ENCODE data around the gene LPIN2. TPM values are rescaled to one million over a fixed set of nuclear protein-coding genes. Genes with fewer than 3 reads are reported as not detected.

The LPIN2 gene
- total and polyA plus RNA-seq, 2 of the 13 experiments (the other 11 are each of a cell fraction or from before 2014, with no cell fraction given): 46.0 to 119 TPM

DNA sequence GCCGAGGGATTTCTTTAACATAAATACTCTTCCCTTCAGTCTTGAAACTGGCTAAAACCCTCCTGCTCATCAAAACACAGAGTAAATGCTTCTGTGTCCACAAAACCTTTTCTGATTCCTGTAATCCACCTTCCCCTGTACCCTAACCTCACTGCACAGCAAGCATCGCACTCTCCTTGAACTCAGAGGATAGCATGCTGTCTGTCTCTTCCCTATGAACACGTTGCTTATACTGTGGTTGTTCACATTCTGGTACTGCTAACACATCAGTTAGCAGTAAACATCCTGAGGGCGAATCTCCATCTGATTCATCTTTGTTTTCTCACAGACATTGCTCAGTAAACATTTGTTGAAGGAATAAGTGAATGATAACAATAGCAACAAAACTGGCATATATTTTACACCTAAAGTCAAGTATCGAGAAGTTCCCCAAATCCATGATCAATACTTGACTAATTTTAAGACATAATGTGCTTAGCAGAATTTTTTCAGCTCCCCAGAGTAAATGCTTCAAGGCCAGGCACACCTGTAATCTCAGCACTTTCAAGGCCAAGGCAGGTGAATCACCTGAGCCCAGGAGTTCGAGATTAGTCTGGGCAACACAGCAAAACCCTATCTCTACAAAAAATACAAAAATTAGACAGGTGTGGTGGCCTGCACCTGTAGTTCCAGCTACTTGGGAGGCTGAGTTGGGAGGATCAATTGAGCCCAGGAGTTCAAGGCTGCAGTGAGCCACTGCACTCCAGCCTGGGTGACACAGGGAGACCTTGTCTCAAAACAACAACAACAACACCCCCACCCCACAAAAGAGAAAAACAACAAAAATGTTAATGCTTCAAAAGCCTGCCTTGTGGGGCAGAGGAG, 45.6 kb upstream of the LPIN2 start (continued):
- TF ChIP-seq ZBTB49 (CRISPR knock-in tag; IDR thresholded peaks at IDR 0.05; ENCODE audit: borderline replicate concordance): no peak
- no peak for TF ChIP-seq FOXJ3 (CRISPR knock-in tag; IDR thresholded peaks at IDR 0.05; ENCODE audit: borderline replicate concordance)
- no peak for TF ChIP-seq MBD4 (IDR thresholded peaks at IDR 0.05; ENCODE audit: borderline replicate concordance, low read length)
- TF ChIP-seq ZNF773 (CRISPR knock-in tag; IDR thresholded peaks at IDR 0.05; ENCODE audit: borderline replicate concordance): no peak
- TF ChIP-seq BCL3 (CRISPR knock-in tag; IDR thresholded peaks at IDR 0.05): no peak
- no peak for TF ChIP-seq SP5 (CRISPR knock-in tag; IDR thresholded peaks at IDR 0.05; ENCODE audit: borderline replicate concordance, low read depth)
- TF ChIP-seq TARDBP (CRISPR knock-in tag; IDR thresholded peaks at IDR 0.05): peak; percentile 83; the same call in 1 of the 2 replicates
- no peak for TF ChIP-seq JDP2 (CRISPR knock-in tag; IDR thresholded peaks at IDR 0.05; ENCODE audit: borderline replicate concordance)
- TF ChIP-seq MEIS2 (CRISPR knock-in tag; IDR thresholded peaks at IDR 0.05): no peak
- no peak for TF ChIP-seq ZNF772 (CRISPR knock-in tag; IDR thresholded peaks at IDR 0.05)
- no peak for TF ChIP-seq FOXC1 (CRISPR knock-in tag; IDR thresholded peaks at IDR 0.05; ENCODE audit: borderline replicate concordance)
- peak; percentile 77 for TF ChIP-seq TFDP1 (CRISPR knock-in tag; IDR thresholded peaks at IDR 0.05; ENCODE audit: borderline replicate concordance)
- no peak for TF ChIP-seq ZNF263 (CRISPR knock-in tag; IDR thresholded peaks at IDR 0.05)
- TF ChIP-seq KLF15 (CRISPR knock-in tag; IDR thresholded peaks at IDR 0.05; ENCODE audit: borderline replicate concordance): no peak
- TF ChIP-seq KDM1A (CRISPR knock-in tag; IDR thresholded peaks at IDR 0.05): peak; percentile 21
- no peak for TF ChIP-seq ZFP36 (IDR thresholded peaks at IDR 0.05; ENCODE audit: borderline replicate concordance, low read depth, low read length, partially characterized antibody)
- TF ChIP-seq TEAD2 (CRISPR knock-in tag; IDR thresholded peaks at IDR 0.05): no peak
- TF ChIP-seq IKZF4 (CRISPR knock-in tag; IDR thresholded peaks at IDR 0.05; ENCODE audit: borderline replicate concordance, low read depth, not compliant biosample characterization): no peak
- no peak for TF ChIP-seq ZNF577 (CRISPR knock-in tag; IDR thresholded peaks at IDR 0.05; ENCODE audit: borderline replicate concordance, low read depth)
- TF ChIP-seq ZNF512 (CRISPR knock-in tag; IDR thresholded peaks at IDR 0.05): no peak
- no peak for TF ChIP-seq ZNF570 (CRISPR knock-in tag; IDR thresholded peaks at IDR 0.05; ENCODE audit: borderline replicate concordance)
- peak; percentile 100 for TF ChIP-seq MED1 (CRISPR knock-in tag; IDR thresholded peaks at IDR 0.05)

Measured in HepG2 (cell line).